Gastrocnemius medialis (tissue), 4 donors: ENCODE data around the gene SPEF2. TPM values are rescaled to one million over a fixed set of nuclear protein-coding genes. Genes with fewer than 3 reads are reported as not detected.

Experiments
- ATAC-seq, 2 donors: fragments of 150-250 bp; one replicate each; pipeline ENCODE4 v1.9.1; 2016
- DNase-seq, 2 donors: peaks; one replicate each; pipeline ENCODE4 v3.0.0-alpha.2; 2019
- H3K27ac ChIP-seq, 4 donors: fragments of 200-600 bp; sonication (generic); 1 replicate in 1 of 4; 2 replicates in 3 of 4; pipeline ENCODE4 v1.5.1; 2016 to 2018; ENCODE audit warnings: mild to moderate bottlenecking in 2 of 4, moderate library complexity in 1 of 4
- H3K27me3 ChIP-seq, 3 donors: fragments of 200-600 bp; sonication (generic) in 2 of 3; 1 replicate in 1 of 3; 2 replicates in 2 of 3; pipeline versions ENCODE4 v1.5.1 to v1.6.0; 2016 to 2019; ENCODE audit warnings: mild to moderate bottlenecking in 1 of 3, moderate library complexity in 1 of 3
- H3K36me3 ChIP-seq, 2 donors: fragments of 200-600 bp; sonication (generic) in 1 of 2; one replicate each; pipeline ENCODE4 v1.5.1; 2017 to 2018
- H3K4me1 ChIP-seq, 2 donors: fragments of 200-600 bp; sonication (generic) in 1 of 2; one replicate each; pipeline ENCODE4 v1.5.1; 2016 to 2017; ENCODE audit warnings: mild to moderate bottlenecking in 2 of 2
- H3K4me3 ChIP-seq, 4 donors: fragments of 200-600 bp; sonication (generic) in 3 of 4; 1 replicate in 1 of 4; 2 replicates in 3 of 4; pipeline ENCODE4 v1.5.1; 2016 to 2019; ENCODE audit warnings: mild to moderate bottlenecking in 2 of 4
- H3K9me3 ChIP-seq, 3 donors: fragments of 200-600 bp; sonication (generic) in 2 of 3; 1 replicate in 1 of 3; 2 replicates in 2 of 3; pipeline ENCODE4 v1.5.1; 2016 to 2019
- POLR2A ChIP-seq, 2 donors: fragments of 450-650 bp; IDR thresholded peaks; one replicate each; pipeline ENCODE4 v1.6.1; 2017; ENCODE audit warnings: antibody characterized with exemption in 2 of 2, mild to moderate bottlenecking in 2 of 2, moderate library complexity in 2 of 2
- in situ Hi-C, 4 donors: fragments of 200-750 bp; cut with MboI; loops; one replicate each; pipeline versions ENCODE4 v1.15.0 to v1.8.0; 2017; ENCODE audit warnings: low sequenced_read_pairs in 4 of 4
- intact Hi-C: fragments of 100-400 bp; cut with DNase I; formaldehyde crosslinking; loops from one replicate; pipeline ENCODE4 v1.15.1; 2023; ENCODE audit warnings: low total_unique reads
- total RNA-seq, 4 donors: library from RNA; depleted of rRNA; stranded (reverse); fragments of >200 nt; gene quantifications; one replicate each; pipeline versions ENCODE4 v1.1.0 to v1.2.3, GENCODE V29; 2016
- TF ChIP-seq, protein P1 (sequence below), 5 experiments: fragments of 450-650 bp in 3 of 5; fragments of 200-600 bp in 2 of 5; sonication (generic) in 2 of 5; IDR thresholded peaks in 4 of 5; conservative IDR thresholded peaks in 1 of 5; 1 replicate in 4 of 5; 2 replicates in 1 of 5; pipeline ENCODE4 v1.5.1; 2016 to 2019; ENCODE audit warnings: antibody characterized with exemption in 5 of 5, mild to moderate bottlenecking in 3 of 5, moderate library complexity in 3 of 5

Gene SPEF2
- total RNA-seq, 4 donors from 2014 or later, result 0.11 to 0.46 TPM; not detected in 2

DNA sequence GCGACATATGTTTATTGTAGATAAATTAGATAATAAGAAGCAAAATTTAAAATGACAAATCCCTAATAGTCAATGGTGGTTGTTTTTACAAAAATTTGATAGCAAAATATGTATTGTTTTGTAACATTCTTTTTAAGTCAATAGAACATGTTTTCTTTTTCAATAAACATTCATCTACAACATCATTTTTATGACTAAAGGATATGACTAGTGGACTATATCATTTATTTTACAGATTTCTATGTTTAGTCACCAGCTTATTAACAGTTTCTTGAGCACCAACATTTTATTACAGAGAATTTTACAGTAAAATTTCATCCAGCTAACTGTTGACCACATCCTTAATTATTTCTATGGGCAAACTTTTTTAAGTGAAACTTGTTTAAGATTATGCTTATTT, 124.3 kb downstream of the SPEF2 start:
- no peak overlapping the region for H3K27ac ChIP-seq
- no peaks in the 10 kb centered on the region for H3K36me3 ChIP-seq
- DNase-seq (no peak), ATAC-seq (no peak)
- TF ChIP-seq, protein P1, sequence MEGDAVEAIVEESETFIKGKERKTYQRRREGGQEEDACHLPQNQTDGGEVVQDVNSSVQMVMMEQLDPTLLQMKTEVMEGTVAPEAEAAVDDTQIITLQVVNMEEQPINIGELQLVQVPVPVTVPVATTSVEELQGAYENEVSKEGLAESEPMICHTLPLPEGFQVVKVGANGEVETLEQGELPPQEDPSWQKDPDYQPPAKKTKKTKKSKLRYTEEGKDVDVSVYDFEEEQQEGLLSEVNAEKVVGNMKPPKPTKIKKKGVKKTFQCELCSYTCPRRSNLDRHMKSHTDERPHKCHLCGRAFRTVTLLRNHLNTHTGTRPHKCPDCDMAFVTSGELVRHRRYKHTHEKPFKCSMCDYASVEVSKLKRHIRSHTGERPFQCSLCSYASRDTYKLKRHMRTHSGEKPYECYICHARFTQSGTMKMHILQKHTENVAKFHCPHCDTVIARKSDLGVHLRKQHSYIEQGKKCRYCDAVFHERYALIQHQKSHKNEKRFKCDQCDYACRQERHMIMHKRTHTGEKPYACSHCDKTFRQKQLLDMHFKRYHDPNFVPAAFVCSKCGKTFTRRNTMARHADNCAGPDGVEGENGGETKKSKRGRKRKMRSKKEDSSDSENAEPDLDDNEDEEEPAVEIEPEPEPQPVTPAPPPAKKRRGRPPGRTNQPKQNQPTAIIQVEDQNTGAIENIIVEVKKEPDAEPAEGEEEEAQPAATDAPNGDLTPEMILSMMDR (IDR thresholded peaks at IDR 0.05 in 4 of 5, conservative IDR thresholded peaks at IDR 0.05 in 1 of 5), result no peak
- no peak for TF ChIP-seq POLR2A (IDR thresholded peaks at IDR 0.05)
- H3K27me3 ChIP-seq, result no peaks in the 10 kb centered on the region
- intact Hi-C loops (no loop called here), in situ Hi-C loops (no loop called here)
- no peak overlapping the region for H3K4me3 ChIP-seq
- no peaks in the 10 kb centered on the region for H3K4me1 ChIP-seq
- H3K9me3 ChIP-seq, result no peaks in the 10 kb centered on the region

DNA sequence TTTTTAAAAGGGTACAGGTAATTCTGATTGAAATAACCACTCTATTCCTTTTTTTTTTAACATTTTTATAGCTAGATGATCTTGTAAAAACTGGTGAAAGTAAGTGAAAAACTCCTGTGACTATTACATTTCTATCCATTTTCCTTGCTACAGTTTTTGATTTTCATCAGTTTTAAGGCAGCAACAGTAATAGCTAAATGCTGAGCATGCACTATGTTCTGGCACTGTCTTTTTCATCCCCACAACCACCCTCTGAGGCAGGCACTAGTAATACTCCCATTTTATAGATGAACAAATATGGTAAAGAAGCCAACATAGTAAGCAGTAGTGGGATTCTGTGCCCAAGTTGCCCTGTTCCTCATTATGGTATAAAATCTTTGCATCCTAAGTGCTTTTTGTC, 126.0 kb downstream of the SPEF2 start:
- TF ChIP-seq POLR2A (IDR thresholded peaks at IDR 0.05), result no peak
- TF ChIP-seq, protein P1 (IDR thresholded peaks at IDR 0.05 in 4 of 5, conservative IDR thresholded peaks at IDR 0.05 in 1 of 5), result no peak
- DNase-seq (no peak), ATAC-seq (no peak)
- Histone ChIP-seq H3K9me3 (no peaks in the 10 kb centered on the region), H3K36me3 (no peaks in the 10 kb centered on the region), H3K4me1 (no peaks in the 10 kb centered on the region), H3K27ac (no peak overlapping the region), H3K27me3 (no peaks in the 10 kb centered on the region), H3K4me3 (no peak overlapping the region)
- intact Hi-C loops (no loop called here), in situ Hi-C loops (no loop called here)

DNA sequence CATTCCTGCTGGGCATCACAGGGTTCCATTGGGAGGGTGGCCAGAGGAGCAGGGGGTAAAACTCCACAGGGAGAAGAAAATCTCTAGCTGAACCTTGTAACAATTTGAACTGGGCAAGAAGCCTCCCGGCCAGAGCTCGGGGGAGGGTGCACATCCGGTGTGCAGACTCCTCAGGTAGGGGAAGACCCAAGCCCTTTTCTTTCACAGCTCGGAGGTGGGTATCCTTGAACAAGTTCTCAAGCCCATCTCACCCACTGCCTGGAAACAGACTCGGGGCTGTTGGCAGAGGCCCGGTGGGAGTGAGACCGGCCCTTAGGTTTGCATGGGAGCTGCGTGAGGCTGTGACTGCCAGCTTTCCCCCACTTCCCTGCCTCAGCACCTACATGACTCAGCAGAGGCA, 127.5 kb downstream of the SPEF2 start:
- in situ Hi-C loops, result no loop called here

DNA sequence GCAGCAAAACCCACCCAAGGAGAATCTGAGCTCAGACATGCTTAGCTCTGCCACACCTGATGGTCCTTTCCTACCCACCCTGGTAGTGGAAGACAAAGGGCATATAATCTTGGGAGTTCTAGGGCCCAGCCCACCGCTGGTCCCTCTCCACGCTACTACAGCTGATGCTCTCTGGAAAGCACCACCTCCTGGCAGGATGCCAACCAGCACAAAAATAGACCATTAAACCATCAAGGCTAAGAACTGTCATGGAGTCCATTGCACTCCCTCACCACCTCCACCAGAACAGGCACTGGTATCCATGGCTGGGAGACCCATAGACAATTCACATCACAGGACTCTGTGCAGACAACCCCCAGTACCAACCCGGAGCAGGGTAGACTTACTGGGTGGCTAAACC, 128.0 kb downstream of the SPEF2 start:
- Histone ChIP-seq H3K36me3 (no peaks in the 10 kb centered on the region), H3K4me1 (no peaks in the 10 kb centered on the region), H3K27me3 (no peaks in the 10 kb centered on the region), H3K27ac (no peak overlapping the region), H3K4me3 (no peak overlapping the region), H3K9me3 (no peaks in the 10 kb centered on the region)
- no peak for TF ChIP-seq POLR2A (IDR thresholded peaks at IDR 0.05)
- TF ChIP-seq, protein P1 (IDR thresholded peaks at IDR 0.05 in 4 of 5, conservative IDR thresholded peaks at IDR 0.05 in 1 of 5), result no peak
- ATAC-seq, result no peak
- intact Hi-C loops, result no loop called here
- in situ Hi-C loops, result no loop called here
- no peak for DNase-seq

More for the DNA sequence above, 127.5 kb downstream of the SPEF2 start:
- TF ChIP-seq, protein P1 (IDR thresholded peaks at IDR 0.05 in 4 of 5, conservative IDR thresholded peaks at IDR 0.05 in 1 of 5), result no peak
- TF ChIP-seq POLR2A (IDR thresholded peaks at IDR 0.05), result no peak
- intact Hi-C loops, result no loop called here
- DNase-seq, result no peak
- Histone ChIP-seq H3K9me3 (no peaks in the 10 kb centered on the region), H3K27ac (no peak overlapping the region), H3K4me3 (no peak overlapping the region), H3K4me1 (no peaks in the 10 kb centered on the region), H3K27me3 (no peaks in the 10 kb centered on the region), H3K36me3 (no peaks in the 10 kb centered on the region)
- no peak for ATAC-seq

DNA sequence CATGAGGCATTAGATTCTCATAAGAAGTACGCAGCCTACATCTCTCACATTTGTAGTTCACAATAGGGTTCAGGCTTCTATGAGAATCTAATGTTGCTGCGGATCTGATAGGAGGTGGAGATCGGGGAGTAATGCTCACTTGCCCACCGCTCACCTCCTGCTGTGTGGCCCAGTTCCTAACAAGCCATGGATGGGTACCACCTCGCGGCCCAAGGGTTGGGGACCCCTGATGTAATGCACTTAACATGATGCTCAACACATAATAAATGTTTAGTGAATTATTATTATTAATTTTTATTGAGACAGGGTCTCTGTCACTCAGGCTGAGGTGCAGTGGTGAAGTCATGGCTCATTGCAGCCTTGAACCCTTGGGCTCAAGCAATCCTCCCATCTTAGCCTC, 134.3 kb downstream of the SPEF2 start:
- intact Hi-C loops, result no loop called here
- in situ Hi-C loops, result no loop called here
- TF ChIP-seq, protein P1 (IDR thresholded peaks at IDR 0.05 in 4 of 5, conservative IDR thresholded peaks at IDR 0.05 in 1 of 5), result no peak
- no peak for TF ChIP-seq POLR2A (IDR thresholded peaks at IDR 0.05)

More for the DNA sequence above, 134.3 kb downstream of the SPEF2 start:
- no peaks in the 10 kb centered on the region for H3K9me3 ChIP-seq
- ATAC-seq (no peak), DNase-seq (no peak)
- H3K27me3 ChIP-seq, result no peaks in the 10 kb centered on the region
- no peaks in the 10 kb centered on the region for H3K36me3 ChIP-seq
- H3K4me1 ChIP-seq, result no peaks in the 10 kb centered on the region
- no peak overlapping the region for H3K4me3 ChIP-seq
- H3K27ac ChIP-seq, result no peak overlapping the region
